KMS-11 (cell line): ENCODE data around the gene TBX21.

Experiments used
- H2AFZ ChIP-seq: fragments of 200-600 bp; sonication (generic); 2 replicates; pipeline ENCODE4 v1.6.1; 2016; ENCODE audit warnings: antibody characterized with exemption, mixed run types, low read depth
- H3K27ac ChIP-seq: fragments of 200-600 bp; sonication (generic); 2 replicates; pipeline ENCODE4 v1.6.1; 2016; ENCODE audit warnings: mild to moderate bottlenecking, mixed run types
- H3K27me3 ChIP-seq: fragments of 200-600 bp; sonication (generic); 2 replicates; pipeline ENCODE4 v1.6.1; 2017; ENCODE audit warnings: mild to moderate bottlenecking, low read depth, mixed run types, moderate library complexity; ENCODE audit not compliant: insufficient read depth
- H3K36me3 ChIP-seq: fragments of 200-600 bp; sonication (generic); 2 replicates; pipeline ENCODE4 v1.6.1; 2017; ENCODE audit warnings: mild to moderate bottlenecking, mixed run types; ENCODE audit not compliant: insufficient read depth
- H3K4me1 ChIP-seq: fragments of 200-600 bp; sonication (generic); 2 replicates; pipeline ENCODE4 v1.6.1; 2016; ENCODE audit warnings: mild to moderate bottlenecking, low read depth, mixed run types; ENCODE audit not compliant: poor library complexity, severe bottlenecking
- H3K4me2 ChIP-seq: fragments of 200-600 bp; sonication (generic); 2 replicates; pipeline ENCODE4 v1.7.0; 2016; ENCODE audit warnings: mild to moderate bottlenecking, mixed run types
- H3K4me3 ChIP-seq: fragments of 200-600 bp; sonication (generic); IDR thresholded peaks from 2 replicates; pipeline ENCODE4 v1.6.1; 2017; ENCODE audit warnings: low read depth, low read length, mixed read lengths; ENCODE audit not compliant: insufficient read depth
- H3K79me2 ChIP-seq: fragments of 200-600 bp; sonication (generic); 2 replicates; pipeline ENCODE4 v1.6.1; 2016; ENCODE audit warnings: low read depth, mixed run types; ENCODE audit not compliant: insufficient read depth
- H3K9ac ChIP-seq: fragments of 200-600 bp; sonication (generic); 2 replicates; pipeline ENCODE4 v1.6.1; 2016; ENCODE audit warnings: mild to moderate bottlenecking, mixed run types
- H4K20me1 ChIP-seq: fragments of 200-600 bp; sonication (generic); 2 replicates; pipeline ENCODE4 v1.6.1; 2016; ENCODE audit warnings: mild to moderate bottlenecking, mixed run types; ENCODE audit not compliant: insufficient read depth
- TF ChIP-seq, protein P1 (sequence below): fragments of 200-600 bp; sonication (generic); conservative IDR thresholded peaks from 2 replicates; pipeline ENCODE4 v1.6.1; 2017; ENCODE audit warnings: low read depth, mild to moderate bottlenecking, antibody characterized with exemption, low read length, moderate library complexity, mixed read lengths

TBX21 gene

DNA sequence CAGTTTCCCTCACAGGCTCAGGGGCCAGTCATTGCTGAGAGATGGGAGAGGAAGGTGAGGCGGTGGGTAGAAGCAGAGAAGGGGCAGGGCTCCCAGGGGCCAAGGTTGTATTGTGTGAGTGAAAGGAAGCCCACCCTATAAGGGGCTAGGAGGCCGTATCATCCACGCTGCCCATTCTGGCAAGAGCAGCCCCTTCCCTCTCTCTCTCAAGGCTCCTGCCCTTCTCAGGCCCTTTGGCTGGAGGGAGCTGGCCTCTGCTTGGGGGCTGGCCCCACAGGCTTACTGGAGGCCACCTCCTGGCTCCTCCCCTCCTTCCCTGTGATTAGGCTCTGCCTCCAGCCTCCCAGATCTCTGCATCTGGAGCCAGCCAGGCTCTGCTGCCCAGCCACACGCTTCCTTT, 31.4 kb upstream of the TBX21 start:
- no peak overlapping the region for H3K4me2 ChIP-seq
- no peak overlapping the region for H2AFZ ChIP-seq
- H3K4me3 ChIP-seq: no peak overlapping the region
- peaks cover 21% of the 10 kb centered on the region for H3K4me1 ChIP-seq
- TF ChIP-seq, protein P1, sequence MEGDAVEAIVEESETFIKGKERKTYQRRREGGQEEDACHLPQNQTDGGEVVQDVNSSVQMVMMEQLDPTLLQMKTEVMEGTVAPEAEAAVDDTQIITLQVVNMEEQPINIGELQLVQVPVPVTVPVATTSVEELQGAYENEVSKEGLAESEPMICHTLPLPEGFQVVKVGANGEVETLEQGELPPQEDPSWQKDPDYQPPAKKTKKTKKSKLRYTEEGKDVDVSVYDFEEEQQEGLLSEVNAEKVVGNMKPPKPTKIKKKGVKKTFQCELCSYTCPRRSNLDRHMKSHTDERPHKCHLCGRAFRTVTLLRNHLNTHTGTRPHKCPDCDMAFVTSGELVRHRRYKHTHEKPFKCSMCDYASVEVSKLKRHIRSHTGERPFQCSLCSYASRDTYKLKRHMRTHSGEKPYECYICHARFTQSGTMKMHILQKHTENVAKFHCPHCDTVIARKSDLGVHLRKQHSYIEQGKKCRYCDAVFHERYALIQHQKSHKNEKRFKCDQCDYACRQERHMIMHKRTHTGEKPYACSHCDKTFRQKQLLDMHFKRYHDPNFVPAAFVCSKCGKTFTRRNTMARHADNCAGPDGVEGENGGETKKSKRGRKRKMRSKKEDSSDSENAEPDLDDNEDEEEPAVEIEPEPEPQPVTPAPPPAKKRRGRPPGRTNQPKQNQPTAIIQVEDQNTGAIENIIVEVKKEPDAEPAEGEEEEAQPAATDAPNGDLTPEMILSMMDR: no peak
- no peaks in the 10 kb centered on the region for H3K36me3 ChIP-seq
- no peaks in the 10 kb centered on the region for H3K27me3 ChIP-seq
- no peak overlapping the region for H3K9ac ChIP-seq
- H4K20me1 ChIP-seq: no peaks in the 10 kb centered on the region
- H3K79me2 ChIP-seq: no peaks in the 10 kb centered on the region
- no peak overlapping the region for H3K27ac ChIP-seq

DNA sequence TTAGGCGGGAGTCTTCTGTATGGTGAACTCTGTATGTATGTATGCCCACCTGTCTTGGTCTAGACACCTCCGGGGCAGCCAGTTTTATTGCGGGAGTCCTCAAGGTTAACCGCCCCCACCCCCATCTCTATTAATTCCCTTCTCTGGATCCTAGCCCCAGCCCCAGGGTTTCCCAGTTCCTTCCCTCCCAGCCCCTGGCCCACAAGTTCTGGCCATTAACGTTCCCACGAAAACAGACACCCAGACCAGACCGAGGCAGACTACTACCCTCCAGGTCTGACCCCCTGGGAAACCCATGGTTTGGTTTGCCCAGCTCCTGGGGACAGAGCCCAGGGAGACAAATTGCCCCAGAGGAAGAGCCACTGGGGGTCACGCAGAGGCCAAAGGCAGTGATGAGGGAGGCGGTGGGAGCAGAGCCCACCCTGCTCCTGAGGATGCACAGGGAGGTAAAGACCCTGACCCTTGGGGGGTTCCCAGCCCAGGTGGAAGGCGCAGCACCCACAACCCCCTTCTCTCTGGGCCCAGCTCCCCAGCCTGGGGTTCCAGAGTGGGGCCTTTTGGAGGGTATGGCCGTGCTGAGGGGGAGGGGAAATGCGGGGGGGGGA, 30.5 kb upstream of the TBX21 start:
- H3K9ac ChIP-seq: no peak overlapping the region
- no peak overlapping the region for H2AFZ ChIP-seq
- H3K27me3 ChIP-seq: no peaks in the 10 kb centered on the region
- no peaks in the 10 kb centered on the region for H4K20me1 ChIP-seq
- TF ChIP-seq, protein P1: no peak
- H3K36me3 ChIP-seq: no peaks in the 10 kb centered on the region
- H3K4me2 ChIP-seq: no peak overlapping the region
- peaks cover 29% of the 10 kb centered on the region for H3K4me1 ChIP-seq
- H3K27ac ChIP-seq: no peak overlapping the region
- no peak overlapping the region for H3K4me3 ChIP-seq
- H3K79me2 ChIP-seq: no peaks in the 10 kb centered on the region

DNA sequence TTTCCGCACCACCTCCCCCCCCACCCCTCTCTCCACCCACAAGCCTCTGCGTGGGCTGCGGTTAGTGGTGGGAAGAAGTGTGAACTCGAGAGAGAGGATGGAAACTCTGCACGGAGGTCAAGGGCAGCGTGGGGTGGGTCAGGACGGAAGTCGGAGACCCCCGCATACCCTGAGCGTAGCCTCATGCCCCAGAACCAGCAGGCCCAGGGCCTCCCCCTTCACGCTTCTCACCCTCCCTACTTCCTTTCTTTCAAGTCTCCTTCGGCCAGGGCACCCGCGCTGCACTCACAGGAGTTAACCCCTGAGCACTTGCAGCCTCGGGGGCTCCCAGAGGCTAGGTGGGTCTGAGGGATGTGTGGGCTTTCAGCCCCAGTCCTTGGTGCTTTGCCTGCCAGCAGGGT, 29.8 kb upstream of the TBX21 start:
- Histone ChIP-seq H3K27ac (no peak overlapping the region), H3K4me3 (no peak overlapping the region), H3K9ac (no peak overlapping the region), H3K27me3 (no peaks in the 10 kb centered on the region), H3K79me2 (no peaks in the 10 kb centered on the region), H2AFZ (no peak overlapping the region), H3K4me2 (no peak overlapping the region), H4K20me1 (no peaks in the 10 kb centered on the region), H3K36me3 (no peaks in the 10 kb centered on the region), H3K4me1 (peaks cover 34% of the 10 kb centered on the region)
- TF ChIP-seq, protein P1: no peak

DNA sequence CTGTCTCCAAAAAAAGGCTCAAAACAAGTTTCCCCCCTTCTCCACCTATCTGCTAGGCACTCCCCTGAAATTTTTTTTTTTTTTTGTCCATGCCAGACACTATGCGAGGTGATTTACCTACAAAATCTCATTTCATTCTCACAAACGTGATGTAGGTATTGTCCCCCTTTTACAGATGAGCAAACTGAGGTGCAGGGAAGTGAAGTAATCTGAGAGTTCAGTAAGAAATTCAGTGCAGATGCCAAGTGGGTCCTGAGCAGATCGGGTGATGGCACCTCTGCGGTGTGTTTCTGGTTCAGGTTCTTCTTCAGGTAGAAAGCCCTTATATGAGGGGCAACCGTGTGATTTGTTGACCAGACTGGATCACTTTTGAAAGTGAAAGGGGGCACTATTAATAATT, 29.4 kb upstream of the TBX21 start:
- Histone ChIP-seq H3K4me3 (no peak overlapping the region), H3K4me1 (peaks cover 29% of the 10 kb centered on the region), H3K27me3 (no peaks in the 10 kb centered on the region), H2AFZ (no peak overlapping the region), H3K9ac (no peak overlapping the region), H3K27ac (no peak overlapping the region), H3K36me3 (no peaks in the 10 kb centered on the region), H3K4me2 (no peak overlapping the region), H3K79me2 (no peaks in the 10 kb centered on the region), H4K20me1 (no peaks in the 10 kb centered on the region)
- TF ChIP-seq, protein P1: no peak
